Measurements from ENCODE around the gene FLNC. TPM values are rescaled to one million over a fixed set of nuclear protein-coding genes. Genes with fewer than 3 reads are reported as not detected.
A peak's percentile ranks its signal among the peaks of the same experiment; 100 is the strongest.

Gene FLNC
- total RNA-seq, 3 donors from 2014 or later: 6.9 to 267 (median 15.0) TPM

DNA sequence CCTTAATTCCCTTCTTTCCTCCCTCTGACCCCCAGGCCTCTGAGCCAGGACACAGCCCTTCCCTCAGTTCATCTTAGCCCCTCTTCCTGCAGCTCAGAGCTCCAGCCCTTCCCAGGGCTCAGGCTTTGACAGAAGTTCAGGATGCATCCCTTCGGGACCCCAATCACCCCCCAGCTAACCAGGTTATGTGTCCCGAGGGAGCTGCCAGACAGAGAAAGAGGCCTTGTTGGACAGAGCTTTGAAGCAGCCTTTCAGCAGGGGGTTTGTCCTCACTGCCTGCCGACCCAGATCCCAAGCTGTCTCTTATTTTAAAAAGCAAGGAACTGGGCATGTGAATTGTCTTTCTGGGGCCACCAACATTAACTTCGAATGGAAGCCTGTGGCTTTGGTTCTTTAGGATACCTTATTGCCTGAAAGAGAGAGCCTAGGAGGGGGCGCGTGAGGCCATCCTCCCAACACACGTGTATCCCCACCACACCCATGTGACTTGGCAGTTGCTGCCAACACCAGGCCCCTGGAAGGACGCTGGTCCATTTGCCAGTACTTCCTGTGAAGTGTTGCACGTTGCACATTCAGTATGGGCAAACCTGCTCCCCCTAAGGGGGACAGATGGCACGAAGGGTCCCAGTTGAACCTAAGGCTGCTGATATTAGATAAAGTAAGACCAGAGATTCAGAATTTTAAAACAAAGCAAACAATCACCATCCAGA lies 37.6 kb upstream of the FLNC start:
- Histone ChIP-seq H3K36me3 (ENCODE audit: low read depth) (no peaks in the 10 kb centered on the region), H3K4me3 (no peak overlapping the region), H3K4me1 (ENCODE audit: low read depth) (peaks cover 2% of the 10 kb centered on the region), H3K9me3 (no peaks in the 10 kb centered on the region)
- no peak for ATAC-seq
- intact Hi-C loops (cut with DNase I, micrococcal nuclease): no loop called here
- no peak for DNase-seq
- TF ChIP-seq CTCF (IDR thresholded peaks at IDR 0.05): no peak

DNA sequence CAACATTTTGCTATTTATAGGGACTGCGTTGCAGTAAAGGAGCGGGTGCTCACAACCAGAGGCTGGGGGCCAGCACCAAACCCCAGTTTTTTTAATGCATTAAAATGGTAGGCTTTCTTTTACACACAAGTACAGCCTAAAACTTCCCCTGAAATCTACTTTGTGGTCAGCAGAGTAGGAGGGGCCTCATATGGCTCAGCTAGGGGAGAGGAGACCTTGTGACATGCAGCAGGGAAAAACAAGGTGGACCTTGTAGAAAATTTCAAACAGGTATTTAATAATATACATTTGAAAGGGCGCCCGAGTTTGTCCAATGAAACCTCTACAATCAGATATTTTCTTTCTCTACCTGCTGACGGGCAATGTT lies 37.0 kb upstream of the FLNC start:
- DNase-seq (no peak), ATAC-seq (no peak)
- Histone ChIP-seq H3K4me3 (no peak overlapping the region), H3K4me1 (ENCODE audit: low read depth) (peaks cover 2% of the 10 kb centered on the region), H3K36me3 (ENCODE audit: low read depth) (no peaks in the 10 kb centered on the region), H3K9me3 (no peaks in the 10 kb centered on the region)
- intact Hi-C loops (cut with DNase I, micrococcal nuclease): no loop called here
- TF ChIP-seq CTCF (IDR thresholded peaks at IDR 0.05): no peak

GRCh38 chr7:128794020-128794419 lies 36.2 kb upstream of the FLNC start:
- no peak overlapping the region for H3K4me3 ChIP-seq
- H3K9me3 ChIP-seq: no peaks in the 10 kb centered on the region
- intact Hi-C loops (cut with DNase I, micrococcal nuclease): no loop called here
- ATAC-seq: no peak
- no peak for TF ChIP-seq CTCF (IDR thresholded peaks at IDR 0.05)
- peak in 1 of 3 donors; percentile 17 for DNase-seq
- H3K4me1 ChIP-seq (ENCODE audit: low read depth): peaks cover 2% of the 10 kb centered on the region
- H3K36me3 ChIP-seq (ENCODE audit: low read depth): no peaks in the 10 kb centered on the region

GRCh38 chr7:128794436-128794835 lies 35.8 kb upstream of the FLNC start:
- intact Hi-C loops (cut with DNase I, micrococcal nuclease): no loop called here
- TF ChIP-seq CTCF (IDR thresholded peaks at IDR 0.05): no peak
- no peak for DNase-seq
- Histone ChIP-seq H3K36me3 (ENCODE audit: low read depth) (no peaks in the 10 kb centered on the region), H3K4me3 (no peak overlapping the region), H3K9me3 (no peaks in the 10 kb centered on the region), H3K4me1 (ENCODE audit: low read depth) (peaks cover 2% of the 10 kb centered on the region)
- no peak for ATAC-seq

DNA sequence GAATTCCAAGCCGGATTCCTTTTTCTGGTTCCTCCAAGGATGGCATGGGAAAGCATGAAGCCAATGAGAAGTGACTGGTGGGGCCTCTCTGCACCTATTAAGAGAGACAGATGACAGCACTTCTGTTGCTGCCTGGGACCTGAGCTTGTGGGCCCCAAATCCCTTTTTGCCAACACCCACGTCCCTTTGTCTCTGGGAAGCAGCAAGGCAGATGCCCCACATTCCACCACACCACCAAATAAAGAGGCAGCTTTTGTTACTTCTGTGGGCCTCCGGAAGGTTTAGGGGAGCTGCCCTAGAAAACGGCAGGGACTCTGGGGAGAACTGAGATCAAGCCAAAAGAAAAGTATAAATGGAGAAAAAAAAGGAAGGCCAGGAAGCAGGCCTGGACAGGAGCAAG lies 35.1 kb upstream of the FLNC start:
- H3K9me3 ChIP-seq: no peaks in the 10 kb centered on the region
- H3K36me3 ChIP-seq (ENCODE audit: low read depth): no peaks in the 10 kb centered on the region
- TF ChIP-seq CTCF (IDR thresholded peaks at IDR 0.05): no peak
- H3K4me1 ChIP-seq (ENCODE audit: low read depth): peaks cover 2% of the 10 kb centered on the region
- no peak for DNase-seq
- no peak overlapping the region for H3K4me3 ChIP-seq
- intact Hi-C loops (cut with DNase I, micrococcal nuclease): no loop called here
- ATAC-seq: no peak

DNA sequence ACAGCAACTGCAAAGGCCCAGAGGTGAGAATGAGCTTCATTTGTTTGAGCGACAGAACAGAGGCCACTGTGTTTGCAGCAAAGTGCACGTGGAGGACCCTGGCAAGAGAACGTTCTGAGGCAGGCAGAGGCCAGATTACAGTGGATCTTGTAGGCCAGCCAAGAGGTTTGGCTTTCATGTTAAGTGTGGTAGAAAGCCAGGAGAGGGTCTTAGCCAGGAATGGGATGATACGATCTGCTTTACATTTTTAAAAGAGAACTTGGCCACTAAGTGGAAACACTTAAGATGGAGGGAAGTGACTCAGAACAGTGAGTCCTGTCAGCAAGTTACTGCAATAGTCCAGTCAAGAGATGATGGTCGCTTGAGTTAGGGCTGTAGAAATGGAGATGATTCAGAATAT lies 33.9 kb upstream of the FLNC start:
- DNase-seq: no peak
- Histone ChIP-seq H3K4me3 (no peak overlapping the region), H3K36me3 (ENCODE audit: low read depth) (no peaks in the 10 kb centered on the region), H3K4me1 (ENCODE audit: low read depth) (no peaks in the 10 kb centered on the region), H3K9me3 (no peaks in the 10 kb centered on the region)
- intact Hi-C loops (cut with DNase I, micrococcal nuclease): no loop called here
- no peak for TF ChIP-seq CTCF (IDR thresholded peaks at IDR 0.05)
- no peak for ATAC-seq
